ENCODE measurements around the gene TARS2.

DNA sequence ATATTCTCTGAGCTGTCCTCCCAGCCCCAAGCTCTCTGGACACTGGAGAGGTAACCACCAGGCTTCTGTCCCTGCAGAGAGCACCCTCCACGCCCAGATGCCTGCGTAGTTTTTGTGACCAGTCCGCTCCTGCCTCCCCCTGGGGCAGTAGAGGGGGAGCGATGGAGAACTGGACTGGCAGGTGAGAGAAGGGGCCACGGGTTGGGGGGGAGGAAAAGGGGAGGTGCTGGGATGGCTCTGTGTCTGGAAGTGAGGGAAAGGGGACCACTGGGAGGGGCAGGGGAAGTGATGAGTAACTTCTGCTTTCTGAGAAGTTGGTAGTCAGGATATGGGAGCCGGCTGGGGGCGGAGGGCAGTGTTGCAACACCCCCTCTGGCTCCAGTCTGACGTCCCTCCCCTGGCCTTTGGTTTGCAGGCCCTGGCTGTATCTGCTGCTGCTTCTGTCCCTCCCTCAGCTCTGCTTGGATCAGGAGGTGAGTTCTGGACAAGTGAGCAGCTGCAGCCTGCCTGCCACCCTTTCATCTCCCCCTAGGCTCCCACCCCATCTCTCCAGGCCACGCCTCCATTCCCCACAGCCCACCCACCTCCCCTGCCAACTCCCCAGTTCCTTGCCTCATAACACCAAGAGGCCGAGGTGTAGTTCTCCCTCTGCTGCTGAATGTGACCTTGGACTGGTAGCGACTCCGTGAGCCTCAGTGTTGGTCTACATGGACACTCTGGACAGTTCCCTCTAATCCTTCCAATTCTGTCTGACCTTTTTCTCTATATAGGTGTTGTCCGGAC lies 65.1 kb downstream of the TARS2 start:
- TF ChIP-seq CTCF (IDR thresholded peaks at IDR 0.05): no peak
- TF ChIP-seq POLR2A (IDR thresholded peaks at IDR 0.05): no peak
